SK-N-SH (cell line): Measurements from ENCODE around the gene CUL9.

ENCODE experiments used
- GATA2 ChIP-seq: sonication (generic); formaldehyde crosslinking; IDR thresholded peaks from 2 replicates; pipeline ENCODE4 v1.5.0; 2020; ENCODE audit warnings: mild to moderate bottlenecking, missing genetic modification reagents
- JUND ChIP-seq: IDR thresholded peaks from 2 replicates; pipeline ENCODE4 v1.4.0; 2012
- POLR2AphosphoS5 ChIP-seq: IDR thresholded peaks from 2 replicates; pipeline ENCODE4 v1.6.1; 2012; ENCODE audit warnings: low read depth, low read length
- RAD21 ChIP-seq: IDR thresholded peaks from 2 replicates; pipeline ENCODE4 v1.6.1; 2012; ENCODE audit warnings: mild to moderate bottlenecking, low read length
- RFX5 ChIP-seq: IDR thresholded peaks from 2 replicates; pipeline ENCODE4 v1.6.1; 2012; ENCODE audit warnings: mild to moderate bottlenecking, improper control_type of control experiment, low read length
- SIN3A ChIP-seq: IDR thresholded peaks from 2 replicates; pipeline ENCODE4 v1.6.1; 2012; ENCODE audit warnings: low read depth, mild to moderate bottlenecking, low read length, moderate library complexity, borderline replicate concordance
- TAF1 ChIP-seq: IDR thresholded peaks from 2 replicates; pipeline ENCODE4 v1.6.1; 2012; ENCODE audit warnings: low read depth, mild to moderate bottlenecking, low read length, moderate library complexity, borderline replicate concordance
- TF ChIP-seq, protein P1 (sequence below): fragments of 150-350 bp; IDR thresholded peaks from 2 replicates; pipeline ENCODE4 v1.6.1; 2017; ENCODE audit warnings: antibody characterized with exemption, low read length, low read depth, borderline replicate concordance
- TF ChIP-seq, protein P2 (sequence below): IDR thresholded peaks from 2 replicates; pipeline ENCODE4; 2012
- TF ChIP-seq, protein P3 (sequence below): IDR thresholded peaks from 2 replicates; pipeline ENCODE4 v1.4.0; 2012; ENCODE audit warnings: low read depth, borderline replicate concordance
- TF ChIP-seq, protein P4 (sequence below): fragments of 200-600 bp; sonication (generic); IDR thresholded peaks from 2 replicates; pipeline ENCODE4 v1.6.1; 2017; ENCODE audit warnings: antibody characterized with exemption, mild to moderate bottlenecking, moderate library complexity
- TF ChIP-seq, protein P5 (sequence below): fragments of 150-350 bp; IDR thresholded peaks from 2 replicates; pipeline ENCODE4 v1.6.1; 2016; ENCODE audit warnings: mild to moderate bottlenecking, low read depth, low read length

DNA sequence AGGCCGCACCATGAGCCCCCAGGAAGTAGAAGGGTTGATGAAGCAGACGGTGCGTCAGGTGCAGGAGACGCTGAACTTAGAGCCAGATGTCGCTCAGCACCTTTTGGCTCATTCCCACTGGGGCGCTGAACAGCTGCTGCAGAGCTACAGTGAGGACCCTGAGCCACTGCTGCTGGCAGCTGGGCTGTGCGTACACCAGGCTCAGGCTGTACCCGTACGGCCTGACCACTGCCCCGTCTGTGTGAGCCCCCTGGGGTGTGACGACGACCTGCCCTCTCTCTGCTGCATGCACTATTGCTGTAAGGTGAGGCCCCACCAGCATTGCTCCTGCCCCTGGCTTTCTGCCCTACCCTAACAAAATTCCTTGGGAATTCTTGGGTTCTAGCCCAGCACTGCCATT is 34.2 kb downstream of the CUL9 start:
- TF ChIP-seq, protein P1, sequence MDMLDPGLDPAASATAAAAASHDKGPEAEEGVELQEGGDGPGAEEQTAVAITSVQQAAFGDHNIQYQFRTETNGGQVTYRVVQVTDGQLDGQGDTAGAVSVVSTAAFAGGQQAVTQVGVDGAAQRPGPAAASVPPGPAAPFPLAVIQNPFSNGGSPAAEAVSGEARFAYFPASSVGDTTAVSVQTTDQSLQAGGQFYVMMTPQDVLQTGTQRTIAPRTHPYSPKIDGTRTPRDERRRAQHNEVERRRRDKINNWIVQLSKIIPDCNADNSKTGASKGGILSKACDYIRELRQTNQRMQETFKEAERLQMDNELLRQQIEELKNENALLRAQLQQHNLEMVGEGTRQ, result no peak
- TF ChIP-seq, protein P2, sequence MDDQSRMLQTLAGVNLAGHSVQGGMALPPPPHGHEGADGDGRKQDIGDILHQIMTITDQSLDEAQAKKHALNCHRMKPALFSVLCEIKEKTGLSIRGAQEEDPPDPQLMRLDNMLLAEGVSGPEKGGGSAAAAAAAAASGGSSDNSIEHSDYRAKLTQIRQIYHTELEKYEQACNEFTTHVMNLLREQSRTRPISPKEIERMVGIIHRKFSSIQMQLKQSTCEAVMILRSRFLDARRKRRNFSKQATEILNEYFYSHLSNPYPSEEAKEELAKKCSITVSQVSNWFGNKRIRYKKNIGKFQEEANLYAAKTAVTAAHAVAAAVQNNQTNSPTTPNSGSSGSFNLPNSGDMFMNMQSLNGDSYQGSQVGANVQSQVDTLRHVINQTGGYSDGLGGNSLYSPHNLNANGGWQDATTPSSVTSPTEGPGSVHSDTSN, result no peak
- TF ChIP-seq, protein P3, sequence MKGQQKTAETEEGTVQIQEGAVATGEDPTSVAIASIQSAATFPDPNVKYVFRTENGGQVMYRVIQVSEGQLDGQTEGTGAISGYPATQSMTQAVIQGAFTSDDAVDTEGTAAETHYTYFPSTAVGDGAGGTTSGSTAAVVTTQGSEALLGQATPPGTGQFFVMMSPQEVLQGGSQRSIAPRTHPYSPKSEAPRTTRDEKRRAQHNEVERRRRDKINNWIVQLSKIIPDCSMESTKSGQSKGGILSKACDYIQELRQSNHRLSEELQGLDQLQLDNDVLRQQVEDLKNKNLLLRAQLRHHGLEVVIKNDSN, result no peak
- no peak for TF ChIP-seq TAF1
- TF ChIP-seq, protein P4, sequence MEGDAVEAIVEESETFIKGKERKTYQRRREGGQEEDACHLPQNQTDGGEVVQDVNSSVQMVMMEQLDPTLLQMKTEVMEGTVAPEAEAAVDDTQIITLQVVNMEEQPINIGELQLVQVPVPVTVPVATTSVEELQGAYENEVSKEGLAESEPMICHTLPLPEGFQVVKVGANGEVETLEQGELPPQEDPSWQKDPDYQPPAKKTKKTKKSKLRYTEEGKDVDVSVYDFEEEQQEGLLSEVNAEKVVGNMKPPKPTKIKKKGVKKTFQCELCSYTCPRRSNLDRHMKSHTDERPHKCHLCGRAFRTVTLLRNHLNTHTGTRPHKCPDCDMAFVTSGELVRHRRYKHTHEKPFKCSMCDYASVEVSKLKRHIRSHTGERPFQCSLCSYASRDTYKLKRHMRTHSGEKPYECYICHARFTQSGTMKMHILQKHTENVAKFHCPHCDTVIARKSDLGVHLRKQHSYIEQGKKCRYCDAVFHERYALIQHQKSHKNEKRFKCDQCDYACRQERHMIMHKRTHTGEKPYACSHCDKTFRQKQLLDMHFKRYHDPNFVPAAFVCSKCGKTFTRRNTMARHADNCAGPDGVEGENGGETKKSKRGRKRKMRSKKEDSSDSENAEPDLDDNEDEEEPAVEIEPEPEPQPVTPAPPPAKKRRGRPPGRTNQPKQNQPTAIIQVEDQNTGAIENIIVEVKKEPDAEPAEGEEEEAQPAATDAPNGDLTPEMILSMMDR, result no peak
- TF ChIP-seq SIN3A, result no peak
- TF ChIP-seq RAD21, result no peak
- TF ChIP-seq RFX5, result no peak
- TF ChIP-seq JUND, result no peak
- TF ChIP-seq, protein P5, sequence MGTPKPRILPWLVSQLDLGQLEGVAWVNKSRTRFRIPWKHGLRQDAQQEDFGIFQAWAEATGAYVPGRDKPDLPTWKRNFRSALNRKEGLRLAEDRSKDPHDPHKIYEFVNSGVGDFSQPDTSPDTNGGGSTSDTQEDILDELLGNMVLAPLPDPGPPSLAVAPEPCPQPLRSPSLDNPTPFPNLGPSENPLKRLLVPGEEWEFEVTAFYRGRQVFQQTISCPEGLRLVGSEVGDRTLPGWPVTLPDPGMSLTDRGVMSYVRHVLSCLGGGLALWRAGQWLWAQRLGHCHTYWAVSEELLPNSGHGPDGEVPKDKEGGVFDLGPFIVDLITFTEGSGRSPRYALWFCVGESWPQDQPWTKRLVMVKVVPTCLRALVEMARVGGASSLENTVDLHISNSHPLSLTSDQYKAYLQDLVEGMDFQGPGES, result no peak
- TF ChIP-seq POLR2AphosphoS5, result no peak
- TF ChIP-seq GATA2, result no peak
